Lung (tissue), 12 donors: ENCODE results near the gene CRYBG1. TPM values are rescaled to one million over a fixed set of nuclear protein-coding genes. Genes with fewer than 3 reads are reported as not detected.

ENCODE experiments used
- ATAC-seq: fragments of 200-7000 bp; cut with Tn5 transposase; one replicate; pipeline ENCODE4 v1.9.1; 2020; ENCODE audit warnings: moderate number of reproducible peaks; ENCODE audit not compliant: insufficient read depth, low FRiP score
- DNase-seq, 3 donors: peaks; one replicate each; pipeline ENCODE4 v3.0.0-alpha.2; 2013 to 2017
- H3K27ac ChIP-seq, 2 donors: one replicate each; pipeline ENCODE4 v1.5.1; 2013; ENCODE audit warnings: mild to moderate bottlenecking in 2 of 2, moderate library complexity in 2 of 2, control low read depth in 1 of 2, inconsistent platforms in 1 of 2, low read depth in 1 of 2, low read length in 1 of 2
- H3K27me3 ChIP-seq, 3 donors: one replicate each; pipeline ENCODE4 v1.5.1; 2013; ENCODE audit warnings: low read length in 2 of 3; ENCODE audit not compliant: control insufficient read depth in 3 of 3, insufficient read depth in 3 of 3
- H3K36me3 ChIP-seq, 4 donors: one replicate each; pipeline ENCODE4 v1.5.1; 2013; ENCODE audit warnings: low read length in 4 of 4, mild to moderate bottlenecking in 1 of 4, moderate library complexity in 1 of 4; ENCODE audit not compliant: control insufficient read depth in 4 of 4, insufficient read depth in 4 of 4
- H3K4me1 ChIP-seq, 5 donors: one replicate each; pipeline ENCODE4 v1.5.1; 2013; ENCODE audit warnings: low read length in 5 of 5, mild to moderate bottlenecking in 2 of 5, moderate library complexity in 1 of 5; ENCODE audit not compliant: control insufficient read depth in 5 of 5, insufficient read depth in 5 of 5
- H3K4me3 ChIP-seq: one replicate; pipeline ENCODE4 v1.5.1; 2013; ENCODE audit warnings: mild to moderate bottlenecking, control low read depth, moderate library complexity
- H3K9ac ChIP-seq, 2 donors: one replicate each; pipeline ENCODE4 v1.5.1; 2013; ENCODE audit warnings: low read length in 2 of 2, control low read depth in 1 of 2; ENCODE audit not compliant: insufficient read depth in 1 of 2
- H3K9me3 ChIP-seq, 4 donors: one replicate each; pipeline ENCODE4 v1.5.1; 2013; ENCODE audit warnings: low read length in 3 of 4, mild to moderate bottlenecking in 1 of 4, moderate library complexity in 1 of 4; ENCODE audit not compliant: control insufficient read depth in 4 of 4, insufficient read depth in 3 of 4
- CTCF ChIP-seq: IDR thresholded peaks from 2 replicates; pipeline ENCODE4 v1.5.1; 2012; ENCODE audit warnings: mild to moderate bottlenecking; ENCODE audit errors: control extremely low read depth, extremely low read depth
- WGBS, 2 donors: extraction: QIAGEN DNeasy Blood & Tissue Kit; methylation state at CpG; one replicate each; pipeline ENCODE4 v1.1.7; 2013; 5-methylcytosine and 5-hydroxymethylcytosine counted together
- polyA plus RNA-seq, 2 donors: library from polyadenylated mRNA; stranded (reverse); fragments of 200-250 nt; gene quantifications; one replicate each; pipeline ENCODE4 v1.2.1, GENCODE V29; 2013
- total RNA-seq, 2 donors: library from RNA; depleted of rRNA in 1 of 2; stranded (reverse); fragments of >200 nt in 1 of 2; gene quantifications; one replicate each; pipeline ENCODE4 v1.2.1, GENCODE V29; 2014 to 2021
- donor health status: control.
- donor health status: control.
- donor health status: Bipolar disorder and iron deficiency.
- donor health status: healthy.
- donor health status: DM: yes; HTN: yes; CAD: no.

CRYBG1 gene
- total and polyA plus RNA-seq, 4 donors = 5.7 to 28.0 (median 12.6) TPM

- Histone ChIP-seq H3K27ac (no peak overlapping the region), H3K4me1 (no peaks in the 10 kb centered on the region), H3K4me3 (no peak overlapping the region), H3K9ac (no peak overlapping the region), H3K9me3 (no peaks in the 10 kb centered on the region), H3K27me3 (no peaks in the 10 kb centered on the region), H3K36me3 (no peaks in the 10 kb centered on the region)
- WGBS, 2 donors = 91 to 96% methylated on average over 4 of the region's 4 CpGs
- DNase-seq (no peak), ATAC-seq (no peak)
- no peak for TF ChIP-seq CTCF
Observed at GRCh38 chr6:106372838-106373501, 12.5 kb downstream of the CRYBG1 start.

- DNase-seq (no peak), ATAC-seq (no peak)
- H3K4me1 ChIP-seq = no peaks in the 10 kb centered on the region
- H3K27me3 ChIP-seq = no peaks in the 10 kb centered on the region
- no peaks in the 10 kb centered on the region for H3K36me3 ChIP-seq
- H3K27ac ChIP-seq = no peak overlapping the region
- 96 to 98% methylated on average over 1 of the region's 1 CpG for WGBS, 2 donors
- no peak for TF ChIP-seq CTCF
- H3K4me3 ChIP-seq = no peak overlapping the region
- no peak overlapping the region for H3K9ac ChIP-seq
- H3K9me3 ChIP-seq = no peaks in the 10 kb centered on the region
Observed at GRCh38 chr6:106373502-106374239, 13.2 kb downstream of the CRYBG1 start.

- H3K27me3 ChIP-seq = peaks cover 0 to 2% (median 0%) of the 10 kb centered on the region in 3 donors
- ATAC-seq (no peak), DNase-seq (no peak)
- no peaks in the 10 kb centered on the region for H3K36me3 ChIP-seq
- no peak overlapping the region for H3K4me3 ChIP-seq
- H3K27ac ChIP-seq = no peak overlapping the region
- no peaks in the 10 kb centered on the region for H3K4me1 ChIP-seq
- TF ChIP-seq CTCF = no peak
- no peak overlapping the region for H3K9ac ChIP-seq
- WGBS, 2 donors = 30 to 50% methylated on average over 5 of the region's 5 CpGs
- H3K9me3 ChIP-seq = no peaks in the 10 kb centered on the region
Observed at GRCh38 chr6:106377061-106377540, 16.6 kb downstream of the CRYBG1 start.
